SU-DHL-6 (cell line): ENCODE results near the gene POU5F1.

Source experiments
- H2AFZ ChIP-seq: fragments of 200-600 bp; sonication (generic); 2 replicates; pipeline ENCODE4 v1.6.1; 2014; ENCODE audit warnings: low read depth, mild to moderate bottlenecking, moderate library complexity, mixed read lengths, antibody characterized with exemption, low read length; ENCODE audit not compliant: severe bottlenecking
- H3F3A ChIP-seq: fragments of 200-600 bp; shearing (Covaris generic); 2 replicates; pipeline ENCODE4 v1.6.0; 2016; ENCODE audit warnings: antibody characterized with exemption, mild to moderate bottlenecking; ENCODE audit not compliant: insufficient read depth
- H3K27ac ChIP-seq: fragments of 200-600 bp; sonication (generic); 2 replicates; pipeline ENCODE4 v1.5.1; 2016; ENCODE audit warnings: low read depth, mild to moderate bottlenecking, low read length, moderate library complexity, mixed read lengths
- H3K27me3 ChIP-seq: fragments of 200-600 bp; sonication (generic), shearing (Covaris generic); 2 replicates; pipeline ENCODE4 v1.6.0; 2014; ENCODE audit warnings: mild to moderate bottlenecking, low read length
- H3K36me3 ChIP-seq: fragments of 200-600 bp; sonication (generic); 2 replicates; pipeline ENCODE4 v1.6.1; 2014; ENCODE audit warnings: mild to moderate bottlenecking, low read length, mixed read lengths
- H3K4me2 ChIP-seq: fragments of 300-600, 200-600 bp; shearing (Covaris generic), sonication (generic); 2 replicates; pipeline ENCODE4 v1.6.0; 2014; ENCODE audit warnings: low read length, low read depth, mild to moderate bottlenecking; ENCODE audit not compliant: poor library complexity, severe bottlenecking
- H3K4me3 ChIP-seq: fragments of 200-600 bp; sonication (generic); 2 replicates; pipeline ENCODE4 v1.5.1; 2014; ENCODE audit warnings: antibody characterized with exemption, low read length, mild to moderate bottlenecking, mixed read lengths; ENCODE audit not compliant: insufficient read depth, poor library complexity, severe bottlenecking
- H3K79me2 ChIP-seq: fragments of 200-600 bp; sonication (generic); 2 replicates; pipeline ENCODE4 v1.6.1; 2014; ENCODE audit warnings: mild to moderate bottlenecking, low read length, moderate library complexity; ENCODE audit not compliant: insufficient read depth
- H3K9ac ChIP-seq: fragments of 200-600 bp; sonication (generic); 2 replicates; pipeline ENCODE4 v1.7.0; 2014; ENCODE audit warnings: mild to moderate bottlenecking, low read length
- H3K9me2 ChIP-seq: fragments of 200-600 bp; sonication (generic); replicated peaks from 2 replicates; pipeline ENCODE4 v1.6.1; 2014; ENCODE audit warnings: low read length; ENCODE audit not compliant: insufficient read depth
- H3K9me3 ChIP-seq: fragments of 200-600 bp; sonication (generic); 2 replicates; pipeline ENCODE4 v1.6.1; 2014; ENCODE audit warnings: low read length, mixed read lengths; ENCODE audit not compliant: insufficient read depth
- H4K20me1 ChIP-seq: fragments of 200-600 bp; sonication (generic); 2 replicates; pipeline ENCODE4 v1.6.1; 2014; ENCODE audit warnings: low read depth, mild to moderate bottlenecking, antibody characterized with exemption, low read length, moderate library complexity, mixed read lengths
- CTCF ChIP-seq: fragments of 200-600 bp; sonication (generic); IDR thresholded peaks from one replicate; pipeline ENCODE4 v1.5.1; 2017; ENCODE audit warnings: antibody characterized with exemption, mild to moderate bottlenecking, low read length, moderate library complexity; ENCODE audit not compliant: insufficient read depth, poor library complexity, severe bottlenecking
- EZH2phosphoT487 ChIP-seq: fragments of 200-600 bp; sonication (generic), shearing (Covaris generic); conservative IDR thresholded peaks from 2 replicates; pipeline ENCODE4 v1.6.1; 2018; ENCODE audit warnings: mild to moderate bottlenecking, antibody characterized with exemption, low read length, moderate library complexity, mixed read lengths

Gene POU5F1

GRCh38 chr6:31149827-31150447 lies 20.5 kb downstream of the POU5F1 start:
- no peak overlapping the region for H2AFZ ChIP-seq
- H4K20me1 ChIP-seq: no peaks in the 10 kb centered on the region
- no peak overlapping the region for H3K9ac ChIP-seq
- H3F3A ChIP-seq: no peaks in the 10 kb centered on the region
- H3K27ac ChIP-seq: no peak overlapping the region
- H3K9me2 ChIP-seq: no peaks in the 10 kb centered on the region
- no peak overlapping the region for H3K4me2 ChIP-seq
- no peaks in the 10 kb centered on the region for H3K9me3 ChIP-seq
- no peaks in the 10 kb centered on the region for H3K27me3 ChIP-seq
- no peak overlapping the region for H3K4me3 ChIP-seq
- TF ChIP-seq EZH2phosphoT487 (no peak), CTCF (no peak)
- H3K79me2 ChIP-seq: no peaks in the 10 kb centered on the region
- H3K36me3 ChIP-seq: peaks cover 4% of the 10 kb centered on the region; the same call in 1 of the 2 replicates

GRCh38 chr6:31145386-31145785 lies 25.1 kb downstream of the POU5F1 start:
- TF ChIP-seq EZH2phosphoT487 (no peak), CTCF (no peak)
- Histone ChIP-seq H3K9ac (no peak overlapping the region), H3K4me2 (no peak overlapping the region), H3K36me3 (no peaks in the 10 kb centered on the region), H3K79me2 (no peaks in the 10 kb centered on the region), H3K9me3 (no peaks in the 10 kb centered on the region), H3F3A (no peaks in the 10 kb centered on the region), H3K9me2 (no peaks in the 10 kb centered on the region), H2AFZ (no peak overlapping the region), H3K4me3 (no peak overlapping the region), H3K27ac (no peak overlapping the region), H4K20me1 (no peaks in the 10 kb centered on the region), H3K27me3 (no peaks in the 10 kb centered on the region)

- no peaks in the 10 kb centered on the region for H3K9me3 ChIP-seq
Observed at GRCh38 chr6:31144970-31145340, 25.5 kb downstream of the POU5F1 start.

More at GRCh38 chr6:31144970-31145340, 25.5 kb downstream of the POU5F1 start:
- TF ChIP-seq EZH2phosphoT487 (no peak), CTCF (no peak)
- no peaks in the 10 kb centered on the region for H3K79me2 ChIP-seq
- no peak overlapping the region for H3K9ac ChIP-seq
- H3K27me3 ChIP-seq: no peaks in the 10 kb centered on the region
- H3K36me3 ChIP-seq: no peaks in the 10 kb centered on the region
- no peak overlapping the region for H3K4me2 ChIP-seq
- H4K20me1 ChIP-seq: no peaks in the 10 kb centered on the region
- H3K4me3 ChIP-seq: no peak overlapping the region
- H3K27ac ChIP-seq: no peak overlapping the region
- no peaks in the 10 kb centered on the region for H3K9me2 ChIP-seq
- H3F3A ChIP-seq: no peaks in the 10 kb centered on the region
- H2AFZ ChIP-seq: no peak overlapping the region
